Ramos (cell line): ENCODE data around the gene PCSK5.

Experiments
- in situ Hi-C: fragments of 300-500 bp; cut with MboI; formaldehyde crosslinking; loops from one replicate; pipeline ENCODE4 v1.14.3; 2022; ENCODE audit warnings: low sequenced_read_pairs; ENCODE audit not compliant: unreplicated experiment

PCSK5 gene

DNA sequence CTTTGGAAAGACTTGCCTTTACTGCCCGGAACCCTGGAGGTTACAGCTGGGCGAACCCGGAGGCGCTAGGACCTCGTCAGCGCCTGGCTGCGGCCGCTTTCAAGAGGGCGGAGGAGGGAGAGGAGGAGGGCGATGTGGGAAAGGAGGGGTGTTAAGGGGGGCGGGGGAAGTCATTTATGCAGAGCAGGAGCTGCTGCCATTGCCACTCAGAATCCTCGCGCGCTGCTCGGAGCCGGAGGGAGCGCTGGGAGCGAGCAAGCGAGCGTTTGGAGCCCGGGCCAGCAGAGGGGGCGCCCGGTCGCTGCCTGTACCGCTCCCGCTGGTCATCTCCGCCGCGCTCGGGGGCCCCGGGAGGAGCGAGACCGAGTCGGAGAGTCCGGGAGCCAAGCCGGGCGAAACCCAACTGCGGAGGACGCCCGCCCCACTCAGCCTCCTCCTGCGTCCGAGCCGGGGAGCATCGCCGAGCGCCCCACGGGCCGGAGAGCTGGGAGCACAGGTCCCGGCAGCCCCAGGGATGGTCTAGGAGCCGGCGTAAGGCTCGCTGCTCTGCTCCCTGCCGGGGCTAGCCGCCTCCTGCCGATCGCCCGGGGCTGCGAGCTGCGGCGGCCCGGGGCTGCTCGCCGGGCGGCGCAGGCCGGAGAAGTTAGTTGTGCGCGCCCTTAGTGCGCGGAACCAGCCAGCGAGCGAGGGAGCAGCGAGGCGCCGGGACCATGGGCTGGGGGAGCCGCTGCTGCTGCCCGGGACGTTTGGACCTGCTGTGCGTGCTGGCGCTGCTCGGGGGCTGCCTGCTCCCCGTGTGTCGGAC, at the start of gene PCSK5:
PCSK5 (plus strand) TSS at position 202 of the 805 bp plus-strand sequence; CDS start at position 711, 509 bp downstream.
- in situ Hi-C loops: no loop called here

GRCh38 chr9:75844321-75844720, 46.2 kb upstream of the PCSK5 start:
- in situ Hi-C loops: no loop called here

GRCh38 chr9:75845806-75846205, 44.7 kb upstream of the PCSK5 start:
- in situ Hi-C loops: no loop called here

DNA sequence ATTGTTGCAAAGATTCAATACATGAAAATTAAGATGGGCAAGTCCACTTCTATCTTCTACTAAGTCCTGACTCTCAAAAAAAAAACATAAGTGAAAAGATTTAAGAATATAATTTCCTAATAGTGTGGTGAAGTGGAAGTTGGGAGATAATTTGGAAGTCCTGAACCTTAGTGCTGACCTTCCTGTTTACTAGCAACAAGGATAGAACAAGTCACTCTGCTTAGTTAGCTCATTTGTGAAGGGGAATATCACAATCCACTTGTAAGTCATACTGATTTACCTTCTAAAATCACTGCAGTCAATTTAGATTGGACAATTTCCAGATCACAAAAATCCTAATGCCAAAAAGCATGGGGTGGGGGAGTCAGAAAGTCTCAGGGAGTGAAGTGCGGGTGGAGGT, 43.4 kb upstream of the PCSK5 start:
- in situ Hi-C loops: no loop called here

DNA sequence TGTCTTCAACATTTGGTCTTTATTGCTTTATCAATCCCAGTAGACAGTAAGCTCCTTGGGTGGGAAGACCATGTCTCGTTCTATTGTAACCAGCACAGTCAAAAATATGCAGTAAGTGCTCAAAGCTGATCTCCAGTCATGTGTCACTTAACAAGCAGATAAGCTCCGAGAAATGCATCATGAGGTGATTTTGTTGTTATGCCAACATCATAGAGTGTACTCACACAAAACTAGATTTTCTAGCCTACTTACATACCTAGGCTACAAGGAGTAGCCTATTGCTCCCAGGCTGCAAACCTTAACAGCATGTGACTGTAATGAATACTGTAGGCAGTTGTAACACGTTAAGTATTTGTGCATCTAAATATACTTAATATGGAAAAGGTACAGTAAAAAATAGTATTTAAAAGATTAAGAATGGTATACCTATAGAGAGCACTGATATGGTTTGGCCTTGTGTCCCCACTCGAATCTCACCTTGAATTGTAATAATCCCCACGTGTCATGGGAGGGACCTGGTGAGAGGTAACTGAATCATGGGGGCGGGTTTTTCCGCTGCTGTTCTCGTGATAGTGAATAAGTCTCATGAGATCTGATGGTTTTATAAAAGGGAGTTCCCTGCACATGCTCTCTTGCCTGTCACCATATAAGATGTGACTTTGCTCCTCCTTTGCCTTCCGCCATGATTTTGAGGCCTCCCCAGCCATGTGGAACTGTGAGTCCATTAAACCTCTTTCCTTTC, 39.8 kb upstream of the PCSK5 start:
- in situ Hi-C loops: loop anchor here (25.0 kb wide), 1 partner anchor 588 kb away; no protein-coding TSS in a partner anchor

DNA sequence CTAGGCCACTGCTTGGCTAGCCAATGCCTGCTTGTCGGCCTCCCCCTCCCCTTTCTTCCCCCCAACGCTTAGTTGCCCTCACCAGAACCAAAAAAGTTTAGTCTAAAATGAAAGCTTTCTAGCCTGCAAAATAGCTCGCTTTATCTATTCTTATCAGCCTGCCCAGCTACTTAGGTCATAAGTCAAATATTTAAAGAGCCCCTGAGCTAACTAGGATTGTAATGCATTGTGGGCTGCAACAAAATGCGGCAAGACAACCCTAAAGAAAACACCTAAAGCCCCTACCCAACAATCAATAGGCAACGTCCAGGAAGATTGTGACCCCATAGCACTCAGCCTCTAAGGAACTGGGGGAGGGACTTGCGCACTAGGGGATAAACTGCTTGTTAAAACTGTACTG, 38.6 kb upstream of the PCSK5 start:
- in situ Hi-C loops: loop anchor here (25.0 kb wide), 1 partner anchor 590 kb away; no protein-coding TSS in a partner anchor

GRCh38 chr9:75852746-75853145, 37.7 kb upstream of the PCSK5 start:
- in situ Hi-C loops: loop anchor here (25.0 kb wide), 1 partner anchor 590 kb away; no protein-coding TSS in a partner anchor

DNA sequence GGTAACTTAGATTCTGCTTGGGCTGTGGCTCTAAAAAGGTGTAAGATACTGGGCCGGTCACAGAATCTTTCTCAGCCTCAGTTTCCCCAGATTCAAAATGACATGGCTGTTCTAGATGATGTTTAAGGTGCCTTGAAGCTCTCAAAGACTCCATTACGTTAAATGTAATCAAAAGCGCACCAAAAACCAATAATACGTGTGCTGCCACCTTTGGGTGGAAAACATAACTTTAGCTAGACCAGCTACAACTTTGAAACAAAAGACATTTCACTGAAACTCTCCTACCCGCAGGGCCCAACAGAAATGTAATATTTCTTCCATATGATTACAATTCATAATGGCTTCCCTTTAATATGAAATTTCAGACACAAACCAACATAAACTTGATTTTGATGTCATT, 35.0 kb upstream of the PCSK5 start:
- in situ Hi-C loops: loop anchor here (25.0 kb wide), 1 partner anchor 593 kb away; no protein-coding TSS in a partner anchor

GRCh38 chr9:75858497-75859092, 31.9 kb upstream of the PCSK5 start:
- in situ Hi-C loops: loop anchor here (25.0 kb wide), 1 partner anchor 596 kb away; no protein-coding TSS in a partner anchor

- in situ Hi-C loops: loop anchor here (25.0 kb wide), 1 partner anchor 602 kb away; no protein-coding TSS in a partner anchor
These were observed 26.2 kb upstream of the PCSK5 start for GRCh38 chr9:75864266-75864665.

GRCh38 chr9:75866273-75866871, 24.1 kb upstream of the PCSK5 start:
- in situ Hi-C loops: loop anchor here (25.0 kb wide), 1 partner anchor 604 kb away; no protein-coding TSS in a partner anchor

GRCh38 chr9:75868526-75868925, 21.9 kb upstream of the PCSK5 start:
- in situ Hi-C loops: loop anchor here (25.0 kb wide), 1 partner anchor 606 kb away; no protein-coding TSS in a partner anchor

DNA sequence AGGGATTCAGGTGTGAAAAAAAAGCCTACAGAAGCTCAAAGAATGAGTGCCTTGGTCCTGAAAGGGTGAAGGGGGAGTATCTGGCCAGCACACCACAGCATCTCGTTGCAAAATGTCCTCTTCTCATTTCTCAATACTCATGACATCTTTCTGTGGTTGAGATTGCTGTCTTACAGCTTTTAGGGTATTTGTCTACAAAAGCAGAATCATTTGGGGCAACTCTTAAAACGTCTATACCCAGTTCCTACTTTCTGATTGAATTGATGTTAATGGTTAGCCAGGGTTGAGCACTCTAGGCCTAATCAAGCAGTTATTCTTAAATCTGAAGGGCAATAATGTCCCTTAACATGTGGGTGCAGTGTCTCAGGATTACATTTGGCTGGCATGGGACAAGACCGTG, 21.2 kb upstream of the PCSK5 start:
- in situ Hi-C loops: loop anchor here (25.0 kb wide), 1 partner anchor 607 kb away; no protein-coding TSS in a partner anchor

- in situ Hi-C loops: loop anchor here (25.0 kb wide), 1 partner anchor 608 kb away; no protein-coding TSS in a partner anchor
These were observed 20.0 kb upstream of the PCSK5 start for GRCh38 chr9:75870450-75870849.

- in situ Hi-C loops: loop anchor here (25.0 kb wide), 1 partner anchor 609 kb away; no protein-coding TSS in a partner anchor
These were observed 18.8 kb upstream of the PCSK5 start for GRCh38 chr9:75871624-75872023.

DNA sequence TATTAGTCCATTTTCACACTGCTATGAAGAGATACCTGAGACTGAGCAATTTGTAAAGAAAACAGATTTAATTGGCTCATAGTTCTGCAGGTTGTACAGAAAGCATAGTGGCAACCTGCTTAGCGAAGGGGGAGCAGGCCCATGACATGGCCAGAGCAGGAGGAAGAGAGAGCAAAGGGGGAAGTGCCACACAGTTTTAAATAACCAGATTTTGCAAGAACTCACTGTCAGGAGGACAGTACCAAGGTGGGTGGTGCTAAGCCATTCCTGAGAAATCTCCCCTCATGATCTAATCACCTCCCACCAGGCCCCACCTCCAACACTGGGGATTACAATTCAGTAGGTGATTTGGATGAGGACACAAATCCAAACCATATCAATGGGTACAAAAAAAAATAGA, 16.8 kb upstream of the PCSK5 start:
- in situ Hi-C loops: loop anchor here (25.0 kb wide), 1 partner anchor 611 kb away; no protein-coding TSS in a partner anchor

GRCh38 chr9:75876999-75877640, 13.4 kb upstream of the PCSK5 start:
- in situ Hi-C loops: no loop called here

DNA sequence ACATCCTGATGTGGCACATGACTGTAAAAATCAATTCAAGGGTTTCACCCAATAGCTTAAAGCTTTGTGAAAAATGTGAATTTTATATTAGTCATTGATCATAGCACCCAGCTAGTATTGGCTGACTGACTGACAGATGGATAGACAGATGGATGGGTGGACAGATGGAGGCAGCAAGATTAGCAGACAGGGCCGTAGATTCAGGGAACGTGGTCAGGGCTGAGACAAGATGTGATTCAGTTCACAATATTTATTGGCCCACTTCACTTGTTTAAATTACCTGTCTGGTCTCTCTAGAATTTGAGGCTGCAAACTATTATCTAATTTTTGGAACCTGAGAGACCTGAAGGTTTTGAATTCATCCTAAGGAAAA, 12.0 kb upstream of the PCSK5 start:
- in situ Hi-C loops: no loop called here

DNA sequence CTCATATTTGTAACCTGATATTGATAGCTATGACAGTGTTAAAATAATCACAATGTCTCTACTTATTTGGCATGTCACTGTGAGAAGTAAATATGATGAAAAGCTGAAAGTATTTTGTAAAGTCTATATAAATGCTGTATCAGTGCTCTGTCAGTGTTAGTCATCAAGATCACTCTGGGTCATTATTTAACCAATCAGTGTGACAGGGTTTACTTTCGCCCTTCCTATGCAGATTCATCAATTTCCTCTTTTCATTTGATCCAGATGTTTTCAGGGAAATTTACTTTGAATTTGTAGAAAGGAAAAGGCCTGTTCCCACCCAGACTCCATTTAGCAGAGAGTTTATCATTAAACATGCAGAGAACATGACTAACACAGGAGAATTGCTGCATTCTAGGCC, 9.9 kb upstream of the PCSK5 start:
- in situ Hi-C loops: no loop called here
